Stimulated activated CD8-positive, alpha-beta memory T cell treated with anti-CD3 and anti-CD28 coated beads, Interleukin-12 subunit alpha, Interleukin-12 subunit beta, amount 100 ng/mL, for 4 hours (primary cell): ENCODE results near the gene ALPK3.

Experiments
- DNase-seq: peaks from one replicate; pipeline ENCODE4 v3.0.0-alpha.2; 2020; ENCODE audit warnings: low read depth

ALPK3 gene

GRCh38 chr15:84816694-84817465 is at the start of gene ALPK3:
Gene ALPK3, plus strand, starts transcription at chr15:84817356. Its CDS starts 97 bp downstream, at chr15:84817453.
- no peak for DNase-seq

GRCh38 chr15:84772031-84772430 is 45.1 kb upstream of the ALPK3 start:
- no peak for DNase-seq

DNA sequence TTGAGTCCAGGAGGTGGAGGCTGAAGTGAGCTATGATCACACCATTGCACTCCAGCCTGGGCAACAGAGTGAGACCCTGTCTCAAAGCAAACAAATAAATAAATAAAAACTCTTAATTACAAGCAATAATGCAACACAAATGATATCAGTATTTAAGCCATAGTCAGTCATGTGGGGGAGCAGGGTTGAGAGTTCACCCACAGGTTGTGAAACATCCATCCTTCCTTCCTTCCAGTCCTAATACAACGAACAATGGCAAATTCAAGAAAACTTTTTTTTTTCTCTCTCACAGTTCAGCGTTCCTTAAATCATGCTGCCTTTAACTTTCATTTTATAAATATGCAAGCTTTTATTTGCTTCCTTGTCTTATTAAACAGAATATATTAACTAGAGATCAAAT is 44.7 kb upstream of the ALPK3 start:
- DNase-seq, result no peak

DNA sequence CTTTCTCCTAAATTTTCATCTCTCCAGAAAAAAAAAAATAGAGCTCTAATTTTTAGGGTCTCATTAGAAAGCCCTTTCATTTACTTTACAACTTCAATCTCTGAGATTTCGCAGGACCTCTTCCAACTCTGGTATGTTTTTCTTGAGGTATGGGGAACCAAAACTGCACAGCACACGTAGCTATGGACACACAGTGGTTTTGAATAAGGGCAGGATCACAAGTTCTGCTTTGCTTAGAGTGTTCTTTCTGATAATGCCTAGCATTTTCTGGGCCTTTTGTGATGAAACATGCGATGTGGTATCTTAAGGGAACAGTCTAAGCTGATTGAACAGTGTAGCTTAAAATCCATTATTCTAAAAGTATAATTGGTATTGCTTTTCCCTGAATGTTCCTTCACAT is 43.4 kb upstream of the ALPK3 start:
- DNase-seq, result no peak

DNA sequence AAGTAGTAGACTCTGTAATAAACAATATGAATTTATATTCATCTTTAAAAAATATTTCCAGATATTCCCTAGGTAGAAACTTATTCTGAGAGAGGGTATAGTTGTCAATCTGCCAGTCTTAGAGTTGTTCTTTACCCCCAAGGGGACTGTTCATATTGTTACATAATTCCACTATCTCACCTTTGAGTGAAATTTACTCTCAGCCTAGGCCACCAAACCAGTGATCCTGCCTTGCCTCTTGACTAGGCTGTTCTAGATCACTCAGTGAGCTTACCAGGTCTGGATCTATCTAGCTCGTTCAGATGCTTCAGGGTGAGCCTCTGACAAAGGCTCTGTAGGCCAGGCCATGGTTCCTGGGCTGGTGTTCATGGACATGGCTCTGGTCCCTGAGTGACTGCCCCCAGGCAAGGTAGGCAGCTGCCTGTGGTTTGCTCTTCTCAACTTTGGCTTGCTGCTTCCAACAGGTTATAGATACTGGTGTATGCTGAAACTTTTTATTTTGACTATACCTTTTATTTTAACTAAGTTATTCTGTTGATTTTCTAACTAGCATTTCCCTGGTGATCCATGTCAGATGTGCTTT is 41.2 kb upstream of the ALPK3 start:
- DNase-seq, result no peak

- DNase-seq, result no peak
Observed at GRCh38 chr15:84778194-84778593, 39.0 kb upstream of the ALPK3 start.

- no peak for DNase-seq
Observed at GRCh38 chr15:84780492-84780891, 36.7 kb upstream of the ALPK3 start.

- no peak for DNase-seq
Observed at GRCh38 chr15:84781495-84781894, 35.7 kb upstream of the ALPK3 start.

GRCh38 chr15:84782346-84782745 is 34.8 kb upstream of the ALPK3 start:
- no peak for DNase-seq

- no peak for DNase-seq
Observed at GRCh38 chr15:84783493-84784251, 33.5 kb upstream of the ALPK3 start.

DNA sequence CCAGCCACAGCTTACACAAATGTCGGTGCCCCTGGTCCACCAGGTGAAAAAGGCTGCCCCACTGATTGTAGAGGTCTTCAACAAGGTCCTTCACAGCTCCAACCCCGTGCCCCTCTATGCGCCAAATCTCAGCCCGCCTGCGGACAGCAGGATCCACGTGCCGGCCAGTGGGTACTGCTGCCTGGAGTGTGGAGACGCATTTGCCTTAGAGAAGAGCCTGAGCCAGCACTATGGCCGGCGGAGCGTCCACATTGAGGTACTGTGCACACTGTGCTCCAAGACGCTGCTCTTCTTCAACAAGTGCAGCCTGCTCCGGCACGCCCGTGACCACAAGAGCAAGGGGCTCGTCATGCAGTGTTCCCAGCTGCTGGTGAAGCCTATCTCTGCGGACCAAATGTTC is 32.9 kb upstream of the ALPK3 start:
- no peak for DNase-seq

GRCh38 chr15:84785053-84785452 is 32.1 kb upstream of the ALPK3 start:
- no peak for DNase-seq

DNA sequence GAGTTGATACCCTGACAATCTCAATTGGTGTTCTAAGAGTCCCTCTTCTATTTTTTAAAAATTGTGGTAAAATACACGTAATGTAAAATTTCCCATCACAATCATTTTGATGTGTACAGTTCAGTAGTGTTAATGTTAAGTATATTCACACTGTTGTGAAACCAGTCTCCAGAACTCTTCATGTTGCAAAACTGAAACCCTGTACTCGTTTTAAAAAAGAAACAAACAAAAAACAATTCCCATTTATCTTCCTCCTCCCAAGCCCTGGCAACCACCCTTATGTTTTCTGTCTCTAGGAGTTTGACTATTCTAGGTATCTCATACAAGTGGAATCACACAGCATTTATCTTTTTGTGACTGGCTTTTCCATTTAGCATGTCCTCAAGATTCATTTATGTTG is 28.7 kb upstream of the ALPK3 start:
- no peak for DNase-seq

- no peak for DNase-seq
Observed at GRCh38 chr15:84789762-84790161, 27.4 kb upstream of the ALPK3 start.

- no peak for DNase-seq
Observed at GRCh38 chr15:84790676-84791075, 26.5 kb upstream of the ALPK3 start.

DNA sequence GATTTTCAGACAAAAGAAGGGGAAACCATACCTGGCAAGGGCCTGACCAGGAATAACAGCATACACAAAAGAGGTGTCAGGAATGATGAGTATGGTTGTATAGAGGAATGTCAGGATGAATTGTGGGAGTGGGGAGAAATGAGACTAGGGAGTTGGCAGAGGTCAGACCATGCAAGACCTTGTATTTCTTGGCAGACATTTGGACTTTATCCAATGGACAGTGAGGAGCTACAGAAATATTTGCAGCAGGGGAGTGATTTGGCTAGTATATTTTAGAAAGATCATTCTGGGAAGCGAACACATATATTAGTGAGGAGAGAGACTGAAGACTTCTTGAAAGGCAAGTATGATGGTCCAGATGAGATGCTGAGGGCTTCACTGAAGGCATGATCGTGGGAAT is 25.4 kb upstream of the ALPK3 start:
- no peak for DNase-seq

- no peak for DNase-seq
Observed at GRCh38 chr15:84793431-84794161, 23.6 kb upstream of the ALPK3 start.

GRCh38 chr15:84794162-84794547 is 23.0 kb upstream of the ALPK3 start:
- no peak for DNase-seq

- DNase-seq, result no peak
Observed at GRCh38 chr15:84795186-84795585, 22.0 kb upstream of the ALPK3 start.

- no peak for DNase-seq
Observed at GRCh38 chr15:84797212-84797611, 19.9 kb upstream of the ALPK3 start.

DNA sequence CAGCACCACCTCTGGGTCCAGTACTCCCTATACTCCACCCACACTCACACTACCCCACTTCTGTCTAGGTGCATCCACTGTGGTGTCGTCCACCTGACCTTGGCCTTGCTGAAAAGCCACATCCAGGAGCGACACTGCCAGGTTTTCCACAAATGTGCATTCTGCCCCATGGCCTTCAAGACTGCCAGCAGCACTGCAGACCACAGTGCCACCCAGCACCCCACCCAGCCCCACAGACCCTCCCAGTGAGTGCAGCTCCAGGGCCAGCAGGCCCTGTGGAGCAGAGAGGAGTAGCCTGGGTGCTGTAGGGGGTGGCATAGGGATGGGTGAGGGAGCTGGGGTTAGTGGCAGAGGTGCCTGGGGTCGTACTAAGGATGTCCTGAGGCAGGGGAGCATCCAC is 19.4 kb upstream of the ALPK3 start:
- DNase-seq, result no peak

- no peak for DNase-seq
Observed at GRCh38 chr15:84798436-84798946, 18.7 kb upstream of the ALPK3 start.
